Measurements from ENCODE around the gene BPHL. TPM values are rescaled to one million over a fixed set of nuclear protein-coding genes. Genes with fewer than 3 reads are reported as not detected.

Gene BPHL
- total and polyA plus RNA-seq, 10 of the 15 experiments (the other 5 are each of a cell fraction or from before 2014, with no cell fraction given) = 8.0 to 17.8 (median 12.4) TPM

DNA sequence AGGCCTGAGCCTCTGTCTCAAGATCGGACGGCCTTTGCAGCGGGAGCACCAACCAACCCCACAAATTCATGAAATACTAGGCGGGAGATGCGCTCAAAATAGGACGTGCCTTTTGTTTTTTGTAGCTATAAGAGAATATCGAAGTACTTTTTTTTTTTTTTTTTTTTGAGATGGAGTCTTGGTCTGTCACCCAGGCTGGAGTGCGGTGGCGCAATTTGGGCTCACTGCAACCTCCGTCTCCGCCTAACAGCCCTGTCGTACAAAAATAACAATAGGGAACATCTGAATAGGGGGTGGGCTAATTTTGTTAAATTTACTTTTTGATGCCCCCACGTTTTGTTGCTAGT is 44.7 kb downstream of the BPHL start:
- WGBS (ENCODE audit: insufficient coverage, insufficient replicate concordance, low lambda C conversion rate, missing lambda C conversion rate) = 11% methylated on average over 13 of the region's 13 CpGs

More for the DNA sequence above, 44.7 kb downstream of the BPHL start:
- no peaks in the 10 kb centered on the region for H4K20me1 ChIP-seq (ENCODE audit: control insufficient read depth, insufficient read depth)
- ChIA-PET POLR2A (interaction anchor here (0.6 to 0.7 kb wide), 2 partner anchors 8 to 95 kb away, joined by 3 to 4 read pairs; no protein-coding TSS in a partner anchor), CTCF (interaction anchor here (0.6 to 2.1 kb wide), 3 partner anchors 37 to 132 kb away, joined by 3 to 12 read pairs (median 4); no protein-coding TSS in a partner anchor), SMC1A (ENCODE audit: uncharacterized antibody, unreplicated experiment) (no interaction called here), RAD21 (ENCODE audit: unreplicated experiment) (interaction anchor here (0.6 to 1.5 kb wide), 2 partner anchors 31 to 271 kb away, joined by 3 read pairs; no protein-coding TSS in a partner anchor)
- peaks cover 5% of the 10 kb centered on the region for H3K4me1 ChIP-seq (ENCODE audit: control insufficient read depth, insufficient read depth, low read length)
- no peak for FAIRE-seq
- H3K27me3 ChIP-seq (replicated peaks in 1 of 2; ENCODE audit: control insufficient read depth in 2 of 2, insufficient read depth in 2 of 2, low read length in 1 of 2) = peaks cover 0 to 2% of the 10 kb centered on the region in 2 experiments; a peak in 1 of 4 replicates
- TF ChIP-seq EZH2 (IDR thresholded peaks at IDR 0.05; ENCODE audit: borderline replicate concordance, control insufficient read depth, low read depth, low read length) (no peak), CTCF (IDR thresholded peaks at IDR 0.05 in 2 of 3, conservative IDR thresholded peaks at IDR 0.05 in 1 of 3; ENCODE audit: control insufficient read depth in 2 of 3, extremely low read depth in 1 of 3, insufficient read depth in 1 of 3, low read depth in 3 of 3, low read length in 3 of 3) (0 out of 6 replicates have a peak, but pooled peaks of 1 of the 3 experiments have one; percentile 7)
- in situ Hi-C loops (cut with MboI) (no loop called here), intact Hi-C loops (cut with micrococcal nuclease; ENCODE audit: unreplicated experiment) (loop anchor here (2.0 kb wide), 1 partner anchor 46 kb away; no protein-coding TSS in a partner anchor)
- no peaks in the 10 kb centered on the region for H3K79me2 ChIP-seq (ENCODE audit: control insufficient read depth, insufficient read depth, low read length)
- H3K36me3 ChIP-seq (ENCODE audit: control insufficient read depth in 2 of 2, insufficient read depth in 2 of 2, low read length in 1 of 2) = no peaks in the 10 kb centered on the region
- BruUV-seq (replicated peaks) = no TSS peak
- no peak for ATAC-seq
- peak overlapping the region; percentile 37 for H2AFZ ChIP-seq (ENCODE audit: control insufficient read depth, low read depth, low read length)
- peak overlapping the region; percentile 58; the same call in 1 of the 2 replicates for H3K4me3 ChIP-seq
- H3K27ac ChIP-seq (ENCODE audit: control insufficient read depth, insufficient read depth) = no peak overlapping the region
- H3K9me3 ChIP-seq (replicated peaks; ENCODE audit: control insufficient read depth, insufficient read depth, low read length) = no peaks in the 10 kb centered on the region
- DNase-seq (ENCODE audit: low read depth, low spot score) = no peak
- peak overlapping the region; percentile 77 for H3K4me2 ChIP-seq (ENCODE audit: control insufficient read depth, insufficient read depth)
- peak overlapping the region; percentile 44; the same call in 1 of the 2 replicates for H3K9ac ChIP-seq (ENCODE audit: control insufficient read depth, insufficient read depth, low read length)
